ENCODE results near the gene TMOD1. TPM values are rescaled to one million over a fixed set of nuclear protein-coding genes. Genes with fewer than 3 reads are reported as not detected.

TMOD1 gene
- total RNA-seq, 1 donor from 2014 or later = 0.98 TPM

GRCh38 chr9:97547098-97547829, 45.8 kb downstream of the TMOD1 start:
- no peak overlapping the region for H3K4me3 ChIP-seq (ENCODE audit: low read depth, low read length)
- no peak for DNase-seq (ENCODE audit: low read depth)
- no peak for TF ChIP-seq CTCF (conservative IDR thresholded peaks at IDR 0.05; ENCODE audit: low read depth, low read length)

GRCh38 chr9:97548379-97548778, 46.9 kb downstream of the TMOD1 start:
- no peak for TF ChIP-seq CTCF (conservative IDR thresholded peaks at IDR 0.05; ENCODE audit: low read depth, low read length)
- no peak for DNase-seq (ENCODE audit: low read depth)
- no peak overlapping the region for H3K4me3 ChIP-seq (ENCODE audit: low read depth, low read length)

GRCh38 chr9:97548819-97549540, 47.5 kb downstream of the TMOD1 start:
- TF ChIP-seq CTCF (conservative IDR thresholded peaks at IDR 0.05; ENCODE audit: low read depth, low read length) = no peak
- DNase-seq (ENCODE audit: low read depth) = no peak
- H3K4me3 ChIP-seq (ENCODE audit: low read depth, low read length) = no peak overlapping the region

- H3K4me3 ChIP-seq (ENCODE audit: low read depth, low read length) = no peak overlapping the region
- no peak for DNase-seq (ENCODE audit: low read depth)
- TF ChIP-seq CTCF (conservative IDR thresholded peaks at IDR 0.05; ENCODE audit: low read depth, low read length) = no peak
These were observed 48.9 kb downstream of the TMOD1 start for GRCh38 chr9:97550386-97550785.

GRCh38 chr9:97551308-97551707, 49.8 kb downstream of the TMOD1 start:
- H3K4me3 ChIP-seq (ENCODE audit: low read depth, low read length) = no peak overlapping the region
- no peak for TF ChIP-seq CTCF (conservative IDR thresholded peaks at IDR 0.05; ENCODE audit: low read depth, low read length)
- DNase-seq (ENCODE audit: low read depth) = no peak

- H3K4me3 ChIP-seq (ENCODE audit: low read depth, low read length) = no peak overlapping the region
- TF ChIP-seq CTCF (conservative IDR thresholded peaks at IDR 0.05; ENCODE audit: low read depth, low read length) = no peak
- DNase-seq (ENCODE audit: low read depth) = no peak
These were observed 51.7 kb downstream of the TMOD1 start for GRCh38 chr9:97553141-97553540.

Measured in epithelial cell of proximal tubule (primary cell).